A673 (cell line): ENCODE data around the gene IGFBP2.

Experiments used
- EZH2 ChIP-seq: fragments of 200-600 bp; sonication (generic); IDR thresholded peaks from 2 replicates; pipeline ENCODE4 v1.6.1; 2017; ENCODE audit warnings: borderline replicate concordance, low read depth, mild to moderate bottlenecking, mixed read lengths, antibody characterized with exemption, low read length; ENCODE audit not compliant: poor library complexity, severe bottlenecking
- TF ChIP-seq, protein P1 (sequence below): fragments of 300-800, 200-600 bp; sonication (generic); conservative IDR thresholded peaks from 2 replicates; pipeline ENCODE4 v1.5.1; 2017; ENCODE audit warnings: low read depth, mild to moderate bottlenecking, antibody characterized with exemption, low read length, moderate library complexity, mixed read lengths

DNA sequence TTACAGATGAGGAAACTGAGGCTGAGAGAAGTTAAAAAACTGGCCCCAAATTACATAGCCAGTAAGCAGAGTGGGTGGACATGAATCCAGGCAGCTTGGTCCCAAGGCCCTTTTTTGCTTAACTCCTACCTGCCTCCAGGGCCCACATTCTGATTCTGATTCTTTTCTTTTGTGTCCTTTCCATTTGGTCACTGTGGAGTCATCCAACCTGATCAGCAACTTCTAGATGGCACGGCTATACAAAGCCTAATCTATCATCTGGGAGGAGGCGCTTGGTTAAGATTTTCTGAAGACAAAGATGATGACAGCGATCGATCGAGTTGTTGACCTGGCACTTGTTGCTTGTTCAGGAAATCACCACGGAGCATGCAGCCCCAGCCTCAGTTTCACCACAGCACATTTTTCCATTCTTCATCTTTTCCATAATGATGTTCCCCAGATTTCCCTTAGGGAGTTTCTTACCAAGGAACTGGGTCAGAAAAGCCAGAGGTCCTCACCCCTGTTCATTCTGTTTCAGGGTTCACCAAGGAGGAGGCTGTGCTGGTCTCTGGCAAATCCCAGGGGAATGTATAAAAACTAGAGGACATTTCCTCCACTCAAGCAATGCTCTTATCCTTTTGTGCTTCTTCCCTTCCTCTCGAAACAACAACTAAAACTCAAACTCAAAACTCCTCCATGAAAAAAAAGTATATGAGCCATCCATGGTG, 6.9 kb upstream of the IGFBP2 start:
- TF ChIP-seq, protein P1, sequence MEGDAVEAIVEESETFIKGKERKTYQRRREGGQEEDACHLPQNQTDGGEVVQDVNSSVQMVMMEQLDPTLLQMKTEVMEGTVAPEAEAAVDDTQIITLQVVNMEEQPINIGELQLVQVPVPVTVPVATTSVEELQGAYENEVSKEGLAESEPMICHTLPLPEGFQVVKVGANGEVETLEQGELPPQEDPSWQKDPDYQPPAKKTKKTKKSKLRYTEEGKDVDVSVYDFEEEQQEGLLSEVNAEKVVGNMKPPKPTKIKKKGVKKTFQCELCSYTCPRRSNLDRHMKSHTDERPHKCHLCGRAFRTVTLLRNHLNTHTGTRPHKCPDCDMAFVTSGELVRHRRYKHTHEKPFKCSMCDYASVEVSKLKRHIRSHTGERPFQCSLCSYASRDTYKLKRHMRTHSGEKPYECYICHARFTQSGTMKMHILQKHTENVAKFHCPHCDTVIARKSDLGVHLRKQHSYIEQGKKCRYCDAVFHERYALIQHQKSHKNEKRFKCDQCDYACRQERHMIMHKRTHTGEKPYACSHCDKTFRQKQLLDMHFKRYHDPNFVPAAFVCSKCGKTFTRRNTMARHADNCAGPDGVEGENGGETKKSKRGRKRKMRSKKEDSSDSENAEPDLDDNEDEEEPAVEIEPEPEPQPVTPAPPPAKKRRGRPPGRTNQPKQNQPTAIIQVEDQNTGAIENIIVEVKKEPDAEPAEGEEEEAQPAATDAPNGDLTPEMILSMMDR, result no peak
- no peak for TF ChIP-seq EZH2
